Effector memory CD4-positive, alpha-beta T cell (primary cell): Measurements from ENCODE around the gene C4orf50.
"Not testable (repeated sequence)": the region's sequence is repeated elsewhere in the genome, so short reads cannot be mapped to it uniquely, and the experiment has no call there.

ENCODE experiments used
- DNase-seq, 3 donors: peaks; one replicate each; pipeline ENCODE4 v3.0.0-alpha.2; 2020
- H3K27ac ChIP-seq: 2 replicates; pipeline ENCODE4 v1.7.0; 2013; ENCODE audit warnings: mild to moderate bottlenecking, low read length, moderate library complexity; ENCODE audit not compliant: insufficient read depth, poor library complexity, severe bottlenecking
- H3K27me3 ChIP-seq: replicated peaks from 2 replicates; pipeline ENCODE4 v1.7.0; 2013; ENCODE audit warnings: mild to moderate bottlenecking, low read length; ENCODE audit not compliant: insufficient read depth, control insufficient read depth, poor library complexity, severe bottlenecking
- H3K36me3 ChIP-seq: 2 replicates; pipeline ENCODE4 v1.7.0; 2013; ENCODE audit warnings: mild to moderate bottlenecking, low read length, moderate library complexity; ENCODE audit not compliant: control insufficient read depth, insufficient read depth
- H3K4me1 ChIP-seq: 2 replicates; pipeline ENCODE4 v1.7.0; 2013; ENCODE audit warnings: low read length, mild to moderate bottlenecking; ENCODE audit not compliant: control insufficient read depth, insufficient read depth, poor library complexity, severe bottlenecking
- H3K4me3 ChIP-seq: 2 replicates; pipeline ENCODE4 v1.7.0; 2013; ENCODE audit warnings: low read length, low read depth, mild to moderate bottlenecking; ENCODE audit not compliant: insufficient read depth, poor library complexity, severe bottlenecking
- H3K9me3 ChIP-seq: 2 replicates; pipeline ENCODE4 v1.7.0; 2013; ENCODE audit warnings: mild to moderate bottlenecking, low read length, moderate library complexity; ENCODE audit not compliant: control insufficient read depth

Gene C4orf50

DNA sequence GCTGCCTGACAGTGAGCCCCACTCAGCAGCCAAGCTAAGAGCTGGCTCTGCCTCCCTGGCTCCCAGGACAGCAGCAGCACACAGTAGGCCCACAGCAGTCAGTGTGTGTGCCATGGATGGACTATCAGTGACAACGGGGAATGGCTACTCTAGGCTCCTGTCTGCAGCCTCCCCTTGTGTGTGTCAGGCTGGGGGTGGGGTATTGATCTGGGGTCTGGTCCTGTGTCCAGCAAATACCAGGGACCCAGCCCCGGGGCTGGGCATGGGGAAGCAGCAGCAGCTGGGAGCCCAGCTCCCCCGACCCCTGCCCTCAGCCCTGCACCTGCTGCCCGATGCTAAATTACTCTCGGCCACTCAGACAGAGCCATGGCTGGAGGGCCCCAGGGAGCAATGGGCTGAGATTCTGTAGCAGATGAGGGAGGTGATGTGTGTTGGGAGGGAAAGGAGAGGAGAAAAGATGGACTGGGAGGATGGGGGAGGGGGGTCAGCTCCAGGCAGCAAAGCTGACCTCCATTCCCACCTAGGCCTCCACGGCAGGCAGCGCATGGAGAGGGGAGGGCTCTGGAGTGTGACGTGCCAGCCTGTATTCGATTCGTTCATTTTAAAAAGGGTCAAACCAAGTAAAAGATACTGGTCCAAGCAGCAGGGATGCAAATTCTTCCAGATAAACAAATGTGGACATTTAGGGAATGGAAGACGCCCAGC is 64.0 kb downstream of the C4orf50 start:
- DNase-seq, result no peak
- H3K4me3 ChIP-seq, result no peak overlapping the region
- H3K9me3 ChIP-seq, result no peaks in the 10 kb centered on the region
- no peaks in the 10 kb centered on the region for H3K4me1 ChIP-seq
- no peaks in the 10 kb centered on the region for H3K27me3 ChIP-seq
- no peak overlapping the region for H3K27ac ChIP-seq
- H3K36me3 ChIP-seq, result no peaks in the 10 kb centered on the region

- H3K9me3 ChIP-seq, result no peaks in the 10 kb centered on the region
Measured at GRCh38 chr4:5952975-5953951, 65.0 kb downstream of the C4orf50 start.

DNA sequence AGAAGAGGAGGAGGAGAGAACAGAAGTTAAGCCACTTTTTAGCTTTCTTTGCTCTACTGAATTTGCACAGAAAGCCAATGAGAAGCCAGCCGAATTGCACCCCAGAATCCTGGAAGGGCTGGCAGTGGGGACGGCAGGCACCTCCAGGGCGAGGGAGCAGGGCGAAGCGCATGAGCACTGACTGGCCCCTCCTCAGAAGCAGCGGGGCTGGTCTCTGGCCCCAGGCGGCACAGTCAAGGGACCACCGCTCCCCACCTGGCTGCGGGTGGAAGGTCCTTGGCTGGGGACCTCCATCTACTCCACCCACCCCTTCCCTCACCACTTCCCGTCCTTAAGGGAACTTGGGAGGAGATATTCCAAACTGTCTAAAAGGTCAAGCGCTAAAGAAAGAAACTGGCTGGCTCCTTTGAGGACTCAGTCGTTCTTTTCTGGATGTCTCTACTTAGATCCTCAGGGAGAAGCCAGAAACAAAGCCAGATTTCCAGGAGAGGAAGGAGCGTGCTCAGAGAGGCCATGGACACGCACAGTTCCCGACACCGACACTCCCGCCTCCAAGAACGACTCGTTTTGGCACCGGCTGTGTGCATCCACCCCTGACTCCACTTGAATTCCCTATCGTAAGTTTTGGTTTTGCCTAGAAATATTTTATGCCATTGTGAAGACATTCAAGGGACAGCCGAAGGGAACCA is 65.8 kb downstream of the C4orf50 start:
- Histone ChIP-seq H3K27ac (no peak overlapping the region), H3K27me3 (no peaks in the 10 kb centered on the region), H3K36me3 (no peaks in the 10 kb centered on the region), H3K4me3 (no peak overlapping the region), H3K9me3 (no peaks in the 10 kb centered on the region), H3K4me1 (no peaks in the 10 kb centered on the region)
- no peak for DNase-seq

More at GRCh38 chr4:5952975-5953951, 65.0 kb downstream of the C4orf50 start:
- DNase-seq, result no peak
- no peaks in the 10 kb centered on the region for H3K36me3 ChIP-seq
- no peaks in the 10 kb centered on the region for H3K4me1 ChIP-seq
- H3K4me3 ChIP-seq, result no peak overlapping the region
- no peaks in the 10 kb centered on the region for H3K27me3 ChIP-seq
- H3K27ac ChIP-seq, result no peak overlapping the region

DNA sequence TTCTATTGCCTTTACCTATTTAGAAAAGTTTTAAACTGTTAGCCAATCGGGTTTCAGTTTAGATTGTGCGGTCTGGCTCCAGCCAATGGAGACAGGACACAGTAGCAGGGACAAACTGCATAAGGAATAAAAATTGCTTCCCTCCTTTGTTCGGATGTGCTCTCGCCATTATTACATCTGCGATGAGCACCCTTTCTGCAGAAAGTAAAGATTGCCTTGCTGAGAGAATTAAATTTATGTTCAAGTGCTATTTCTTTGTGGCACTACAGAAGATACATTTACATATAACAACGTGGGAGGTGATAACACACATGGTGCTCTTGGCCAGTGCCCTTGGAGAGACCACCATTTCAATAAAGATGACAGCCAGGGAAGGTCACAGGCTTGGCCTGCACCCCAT is 71.6 kb downstream of the C4orf50 start:
- H3K36me3 ChIP-seq, H3K27me3 ChIP-seq, H3K4me1 ChIP-seq, H3K9me3 ChIP-seq, H3K27ac ChIP-seq, DNase-seq, H3K4me3 ChIP-seq: not testable (repeated sequence)

GRCh38 chr4:5945936-5946335 is 72.3 kb downstream of the C4orf50 start:
- H3K27me3 ChIP-seq, result no peaks in the 10 kb centered on the region
- no peaks in the 10 kb centered on the region for H3K36me3 ChIP-seq
- H3K4me1 ChIP-seq, result no peaks in the 10 kb centered on the region
- no peak overlapping the region for H3K4me3 ChIP-seq
- DNase-seq, result no peak
- H3K9me3 ChIP-seq, result no peaks in the 10 kb centered on the region
- no peak overlapping the region for H3K27ac ChIP-seq

- DNase-seq, result no peak
- Histone ChIP-seq H3K4me1 (no peaks in the 10 kb centered on the region), H3K4me3 (no peak overlapping the region), H3K9me3 (no peaks in the 10 kb centered on the region), H3K27me3 (no peaks in the 10 kb centered on the region), H3K36me3 (no peaks in the 10 kb centered on the region), H3K27ac (no peak overlapping the region)
Measured at GRCh38 chr4:5945171-5945570, 73.1 kb downstream of the C4orf50 start.

GRCh38 chr4:5943561-5943960 is 74.7 kb downstream of the C4orf50 start:
- no peak overlapping the region for H3K27ac ChIP-seq
- DNase-seq, result no peak
- no peaks in the 10 kb centered on the region for H3K4me1 ChIP-seq
- no peaks in the 10 kb centered on the region for H3K36me3 ChIP-seq
- no peak overlapping the region for H3K4me3 ChIP-seq
- no peaks in the 10 kb centered on the region for H3K9me3 ChIP-seq
- H3K27me3 ChIP-seq, result no peaks in the 10 kb centered on the region

- Histone ChIP-seq H3K4me3 (no peak overlapping the region), H3K27me3 (no peaks in the 10 kb centered on the region), H3K4me1 (no peaks in the 10 kb centered on the region), H3K9me3 (no peaks in the 10 kb centered on the region), H3K27ac (no peak overlapping the region), H3K36me3 (no peaks in the 10 kb centered on the region)
- no peak for DNase-seq
Measured at GRCh38 chr4:5942947-5943346, 75.3 kb downstream of the C4orf50 start.

DNA sequence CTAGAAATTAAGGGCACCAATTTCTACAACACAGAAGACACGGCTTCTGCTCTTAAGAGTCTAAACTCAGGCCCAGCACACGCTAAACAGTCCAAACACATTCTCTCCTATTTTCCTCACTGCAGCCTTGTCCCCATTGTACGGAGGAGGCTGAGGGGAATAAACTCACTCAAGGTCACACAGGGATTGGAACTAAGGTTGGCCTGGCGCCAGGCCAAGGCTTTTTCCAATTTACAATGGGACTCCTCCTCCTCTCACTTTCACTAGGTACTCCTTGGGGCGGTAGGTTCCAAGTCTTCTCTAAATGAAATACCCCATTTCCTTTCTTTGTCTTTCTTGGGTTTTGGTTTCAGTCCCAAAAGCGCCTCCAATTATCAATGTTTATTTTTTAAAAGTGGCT is 76.6 kb downstream of the C4orf50 start:
- Histone ChIP-seq H3K36me3 (no peaks in the 10 kb centered on the region), H3K4me1 (no peaks in the 10 kb centered on the region), H3K27ac (no peak overlapping the region), H3K9me3 (no peaks in the 10 kb centered on the region), H3K27me3 (no peaks in the 10 kb centered on the region), H3K4me3 (no peak overlapping the region)
- no peak for DNase-seq
